OCI-LY1 (cell line): Measurements from ENCODE around the gene SDK1.

Source experiments
- H2AFZ ChIP-seq: fragments of 200-600 bp; sonication (generic), shearing (Covaris generic); 2 replicates; pipeline ENCODE4 v1.6.0; 2014; ENCODE audit warnings: antibody characterized with exemption, mild to moderate bottlenecking, low read length
- H3F3A ChIP-seq: fragments of 200-600 bp; sonication (generic), shearing (Covaris generic); 2 replicates; pipeline ENCODE4 v1.6.0; 2014; ENCODE audit warnings: mild to moderate bottlenecking, antibody characterized with exemption, low read length, moderate library complexity; ENCODE audit not compliant: insufficient read depth
- H3K27ac ChIP-seq: fragments of 200-600 bp; sonication (generic); 2 replicates; pipeline ENCODE4 v1.5.1; 2014; ENCODE audit warnings: low read length, mixed run types, mild to moderate bottlenecking, low read depth; ENCODE audit not compliant: poor library complexity, severe bottlenecking
- H3K27me3 ChIP-seq: fragments of 200-600 bp; sonication (generic); 2 replicates; pipeline ENCODE4 v1.6.0; 2014; ENCODE audit warnings: antibody characterized with exemption, mild to moderate bottlenecking, low read length, moderate library complexity; ENCODE audit not compliant: insufficient read depth
- H3K36me3 ChIP-seq: fragments of 200-600 bp; sonication (generic); 2 replicates; pipeline ENCODE4 v1.6.1; 2014; ENCODE audit warnings: mild to moderate bottlenecking, antibody characterized with exemption, low read length, moderate library complexity, mixed read lengths; ENCODE audit not compliant: insufficient read depth
- H3K4me1 ChIP-seq: fragments of 200-600 bp; sonication (generic); 2 replicates; pipeline ENCODE4 v1.5.1; 2014; ENCODE audit warnings: mild to moderate bottlenecking, low read length, moderate library complexity; ENCODE audit not compliant: insufficient read depth, severe bottlenecking
- H3K4me2 ChIP-seq: fragments of 200-600 bp; sonication (generic), shearing (Covaris generic); 2 replicates; pipeline ENCODE4 v1.6.1; 2014; ENCODE audit warnings: low read length
- H3K4me3 ChIP-seq: fragments of 200-600 bp; sonication (generic); 2 replicates; pipeline ENCODE4 v1.5.1; 2014; ENCODE audit warnings: low read length, low read depth, mild to moderate bottlenecking, mixed read lengths; ENCODE audit not compliant: poor library complexity, severe bottlenecking
- H3K79me2 ChIP-seq: fragments of 200-600 bp; shearing (Covaris generic); 2 replicates; pipeline ENCODE4 v1.6.1; 2016; ENCODE audit warnings: mixed run types, low read length, mixed read lengths; ENCODE audit not compliant: insufficient read depth
- H3K9ac ChIP-seq: fragments of 200-600 bp; sonication (generic), shearing (Covaris generic); 2 replicates; pipeline ENCODE4 v1.6.1; 2014; ENCODE audit warnings: mild to moderate bottlenecking, low read length, mixed read lengths
- H3K9me2 ChIP-seq: fragments of 200-600 bp; sonication (generic), shearing (Covaris generic); 2 replicates; pipeline ENCODE4 v1.6.1; 2014; ENCODE audit warnings: low read depth, mild to moderate bottlenecking, low read length, mixed read lengths
- H3K9me3 ChIP-seq: fragments of 200-600 bp; shearing (Covaris generic); 2 replicates; pipeline ENCODE4 v1.6.1; 2014; ENCODE audit warnings: low read length, mixed read lengths
- H4K20me1 ChIP-seq: fragments of 200-600 bp; sonication (generic), shearing (Covaris generic); 2 replicates; pipeline ENCODE4 v1.6.0; 2016; ENCODE audit warnings: mild to moderate bottlenecking, low read length; ENCODE audit not compliant: insufficient read depth
- CTCF ChIP-seq: fragments of 200-600 bp; sonication (generic), shearing (Covaris generic); IDR thresholded peaks from 2 replicates; pipeline ENCODE4 v1.5.1; 2017; ENCODE audit warnings: mild to moderate bottlenecking, antibody characterized with exemption, low read length, moderate library complexity, mixed read lengths
- EZH2 ChIP-seq: fragments of 200-600 bp; sonication (generic), shearing (Covaris generic); IDR thresholded peaks from 2 replicates; pipeline ENCODE4 v1.8.0; 2017; ENCODE audit warnings: borderline replicate concordance, mixed run types, mild to moderate bottlenecking, antibody characterized with exemption, low read length, moderate library complexity, mixed read lengths

The SDK1 gene

GRCh38 chr7:3318874-3319273 is 17.8 kb downstream of the SDK1 start:
- Histone ChIP-seq H3K4me2 (no peak overlapping the region), H3K4me1 (no peaks in the 10 kb centered on the region), H3K9ac (no peak overlapping the region), H3K9me2 (no peaks in the 10 kb centered on the region), H4K20me1 (no peaks in the 10 kb centered on the region), H3K27me3 (no peaks in the 10 kb centered on the region), H2AFZ (no peak overlapping the region), H3F3A (no peaks in the 10 kb centered on the region), H3K36me3 (peaks cover 9% of the 10 kb centered on the region; the same call in 1 of the 2 replicates), H3K9me3 (no peaks in the 10 kb centered on the region), H3K79me2 (peaks cover 56% of the 10 kb centered on the region), H3K4me3 (no peak overlapping the region), H3K27ac (no peak overlapping the region)
- no peak for TF ChIP-seq EZH2
- no peak for TF ChIP-seq CTCF

- Histone ChIP-seq H4K20me1 (no peaks in the 10 kb centered on the region), H3F3A (no peaks in the 10 kb centered on the region), H3K36me3 (peaks cover 9% of the 10 kb centered on the region; the same call in 1 of the 2 replicates), H3K27me3 (no peaks in the 10 kb centered on the region), H2AFZ (no peak overlapping the region), H3K9me3 (no peaks in the 10 kb centered on the region), H3K9ac (no peak overlapping the region), H3K4me2 (no peak overlapping the region), H3K4me3 (no peak overlapping the region), H3K9me2 (no peaks in the 10 kb centered on the region), H3K27ac (no peak overlapping the region), H3K4me1 (no peaks in the 10 kb centered on the region), H3K79me2 (peaks cover 56% of the 10 kb centered on the region)
- TF ChIP-seq EZH2, result no peak
- no peak for TF ChIP-seq CTCF
These were observed 20.2 kb downstream of the SDK1 start for GRCh38 chr7:3321206-3321605.

- Histone ChIP-seq H3K36me3 (peaks cover 9% of the 10 kb centered on the region; the same call in 1 of the 2 replicates), H3F3A (no peaks in the 10 kb centered on the region), H3K4me2 (no peak overlapping the region), H3K27me3 (no peaks in the 10 kb centered on the region), H3K9ac (no peak overlapping the region), H3K9me2 (no peaks in the 10 kb centered on the region), H3K27ac (no peak overlapping the region), H2AFZ (no peak overlapping the region), H3K4me1 (no peaks in the 10 kb centered on the region), H4K20me1 (no peaks in the 10 kb centered on the region), H3K79me2 (peaks cover 58% of the 10 kb centered on the region), H3K9me3 (no peaks in the 10 kb centered on the region), H3K4me3 (no peak overlapping the region)
- TF ChIP-seq EZH2 (no peak), CTCF (no peak)
These were observed 20.7 kb downstream of the SDK1 start for GRCh38 chr7:3321745-3322144.
